GM12878 (cell line): ENCODE results near the gene CACNA1G. TPM values are rescaled to one million over a fixed set of nuclear protein-coding genes. Genes with fewer than 3 reads are reported as not detected.

Source experiments
- ATAC-seq: fragments of 200-7000 bp; cut with Tn5 transposase; 3 replicates; pipeline ENCODE4 v1.9.1; 2020; ENCODE audit warnings: mild to moderate bottlenecking, moderate library complexity
- BruUV-seq: library from RNA; stranded (reverse); fragments of 400-500 nt; replicated peaks from 2 replicates; lab custom pipeline; 2021; lab: Mats Ljungman, UMichigan
- CTCF ChIA-PET: fragments of 300-600 bp; sonication (Branson Sonifier 250); formaldehyde crosslinking; extraction: SDS; loops from one replicate; lab custom pipeline; 2021; ENCODE audit warnings: inconsistent platforms; lab: Yijun Ruan, JAX
- POLR2A ChIA-PET: fragments of 350-600 bp; formaldehyde crosslinking; extraction: SDS; loops from one replicate; lab custom pipeline; 2021; ENCODE audit warnings: inconsistent platforms; lab: Charles Lee
- RAD21 ChIA-PET: fragments of 300-600 bp; sonication (Branson Sonifier 250); formaldehyde crosslinking; loops from one replicate; lab custom pipeline; 2023; ENCODE audit warnings: antibody characterized with exemption; ENCODE audit not compliant: unreplicated experiment; lab: Charles Lee
- SMC1A ChIA-PET: fragments of 300-600 bp; sonication (Branson Sonifier 250); formaldehyde crosslinking; loops from one replicate; lab custom pipeline; 2023; ENCODE audit not compliant: unreplicated experiment, uncharacterized antibody; lab: Charles Lee
- DNase-seq: peaks from one replicate; pipeline ENCODE4 v3.0.0-alpha.2; 2011; ENCODE audit warnings: low read depth, low spot score
- FAIRE-seq: peaks from 3 replicates; lab custom pipeline; 2011; peaks lifted over from hg19 to GRCh38; lab: Jason Lieb, UNC
- H2AFZ ChIP-seq: 2 replicates; pipeline ENCODE4 v1.6.0; 2011; ENCODE audit warnings: low read depth, low read length, control low read depth; ENCODE audit not compliant: control insufficient read depth
- H3K27ac ChIP-seq: 2 replicates; pipeline ENCODE4 v1.5.1; 2011; ENCODE audit warnings: control low read depth; ENCODE audit not compliant: control insufficient read depth, insufficient read depth
- H3K27me3 ChIP-seq, 2 experiments: replicated peaks in 1 of 2; 2 replicates each; pipeline versions ENCODE4 v1.6.0 to v1.6.1; 2011; ENCODE audit warnings: low read length in 1 of 2; ENCODE audit not compliant: control insufficient read depth in 2 of 2, insufficient read depth in 2 of 2
- H3K36me3 ChIP-seq, 2 experiments: 2 replicates each; pipeline ENCODE4 v1.5.1; 2011; ENCODE audit warnings: low read length in 1 of 2; ENCODE audit not compliant: control insufficient read depth in 2 of 2, insufficient read depth in 2 of 2
- H3K4me1 ChIP-seq: 2 replicates; pipeline ENCODE4 v1.6.1; 2011; ENCODE audit warnings: mild to moderate bottlenecking, low read length, moderate library complexity, mixed read lengths; ENCODE audit not compliant: control insufficient read depth, insufficient read depth
- H3K4me2 ChIP-seq: 2 replicates; pipeline ENCODE4 v1.6.0; 2011; ENCODE audit warnings: control low read depth; ENCODE audit not compliant: control insufficient read depth, insufficient read depth
- H3K4me3 ChIP-seq: fragments of 200-600 bp; sonication (generic); 2 replicates; pipeline ENCODE4 v1.5.1; 2016
- H3K79me2 ChIP-seq: 2 replicates; pipeline ENCODE4 v1.6.0; 2011; ENCODE audit warnings: low read length; ENCODE audit not compliant: control insufficient read depth, insufficient read depth
- H3K9ac ChIP-seq: 2 replicates; pipeline ENCODE4 v1.8.0; 2011; ENCODE audit warnings: low read length, control low read depth, mixed read lengths; ENCODE audit not compliant: control insufficient read depth, insufficient read depth
- H3K9me3 ChIP-seq: replicated peaks from 3 replicates; pipeline ENCODE4 v1.5.1; 2011; ENCODE audit warnings: mild to moderate bottlenecking, low read length; ENCODE audit not compliant: control insufficient read depth, insufficient read depth
- H4K20me1 ChIP-seq: 2 replicates; pipeline ENCODE4 v1.6.0; 2011; ENCODE audit not compliant: control insufficient read depth, insufficient read depth
- ATF7 ChIP-seq: fragments of 450-650 bp; IDR thresholded peaks from 2 replicates; pipeline ENCODE4 v1.6.1; 2016; ENCODE audit warnings: low read depth, mild to moderate bottlenecking
- CBX3 ChIP-seq: fragments of 200-600 bp; sonication (generic); IDR thresholded peaks from 2 replicates; pipeline ENCODE4 v1.6.1; 2016; ENCODE audit warnings: low read depth, borderline replicate concordance
- CREB1 ChIP-seq: IDR thresholded peaks from 2 replicates; pipeline ENCODE4 v1.6.1; 2012; ENCODE audit warnings: low read depth, mild to moderate bottlenecking, inconsistent platforms
- HCFC1 ChIP-seq: fragments of 150-350 bp; IDR thresholded peaks from 2 replicates; pipeline ENCODE4 v1.6.1; 2014; ENCODE audit warnings: low read length
- KAT2A ChIP-seq: conservative IDR thresholded peaks from 2 replicates; pipeline ENCODE4 v1.6.1; 2011; ENCODE audit warnings: low read depth, low read length; ENCODE audit not compliant: control insufficient read depth
- MAX ChIP-seq: IDR thresholded peaks from 2 replicates; pipeline ENCODE4 v1.6.1; 2012; ENCODE audit warnings: low read depth, low read length, improper control_type of control experiment
- NFYA ChIP-seq: IDR thresholded peaks from 2 replicates; pipeline ENCODE4 v1.6.1; 2011; ENCODE audit warnings: low read depth, mild to moderate bottlenecking, low read length, improper control_type of control experiment, borderline replicate concordance
- NR2F1 ChIP-seq: fragments of 450-650 bp; conservative IDR thresholded peaks from 2 replicates; pipeline ENCODE4 v1.6.1; 2017; ENCODE audit warnings: mild to moderate bottlenecking
- PKNOX1 ChIP-seq: fragments of 450-650 bp; IDR thresholded peaks from 2 replicates; pipeline ENCODE4 v1.6.1; 2016; ENCODE audit warnings: mild to moderate bottlenecking
- POLR2AphosphoS2 ChIP-seq: IDR thresholded peaks from 2 replicates; pipeline ENCODE4 v1.6.1; 2011; ENCODE audit warnings: low read depth, mild to moderate bottlenecking, low read length, improper control_type of control experiment, moderate library complexity
- RCOR1 ChIP-seq: conservative IDR thresholded peaks from 2 replicates; pipeline ENCODE4 v1.6.1; 2012; ENCODE audit warnings: low read depth, low read length, improper control_type of control experiment
- SP1 ChIP-seq: IDR thresholded peaks from one replicate; pipeline ENCODE4 v1.6.1; 2011; ENCODE audit warnings: low read depth, low read length
- TBL1XR1 ChIP-seq: IDR thresholded peaks from 2 replicates; pipeline ENCODE4 v1.6.1; 2012; ENCODE audit warnings: low read depth, low read length, improper control_type of control experiment
- TCF3 ChIP-seq: IDR thresholded peaks from 2 replicates; pipeline ENCODE4 v1.6.1; 2012; ENCODE audit warnings: low read depth, mild to moderate bottlenecking, low read length, borderline replicate concordance; ENCODE audit not compliant: insufficient read depth
- ZNF207 ChIP-seq: fragments of 450-650 bp; IDR thresholded peaks from 2 replicates; pipeline ENCODE4 v1.6.1; 2014; ENCODE audit warnings: antibody characterized with exemption, mild to moderate bottlenecking, borderline replicate concordance
- ZNF24 ChIP-seq: fragments of 450-650 bp; IDR thresholded peaks from 2 replicates; pipeline ENCODE4 v1.6.1; 2017; ENCODE audit warnings: antibody characterized with exemption, mild to moderate bottlenecking
- WGBS: methylation state at CpG from one replicate; pipeline ENCODE4 v1.1.6; 2016; ENCODE audit warnings: low lambda C conversion rate; ENCODE audit not compliant: insufficient replicate concordance, insufficient coverage; ENCODE audit errors: missing lambda C conversion rate; 5-methylcytosine and 5-hydroxymethylcytosine counted together
- in situ Hi-C: fragments of 300-500 bp; cut with MboI; formaldehyde crosslinking; loops from 9 replicates; pipeline ENCODE4 v1.14.3; 2018; ENCODE audit warnings: mixed read lengths
- intact Hi-C: fragments of 100-400 bp; cut with micrococcal nuclease; formaldehyde crosslinking; loops from one replicate; pipeline ENCODE4 v1.14.2; 2022; ENCODE audit not compliant: unreplicated experiment
- polyA plus RNA-seq, 11 experiments: library from polyadenylated mRNA; depleted of rRNA in 4 of 11; unstranded in 6 of 11; stranded (reverse) in 5 of 11; fragments of >200 nt; fragmentation: Nextera tagmentation in 4 of 11; fragmentation: Illumina TruSeq in 1 of 11; extraction: Ambion mirVana in 4 of 11; extraction: Trizol in 1 of 11; gene quantifications; 1 replicate in 1 of 11; 2 replicates in 10 of 11; pipeline versions ENCODE4 v1.2.1 to v1.2.3, GENCODE V29; 2011 to 2016; ENCODE audit warnings: inconsistent platforms in 2 of 11, missing spikeins in 2 of 11, low read depth in 1 of 11
- total RNA-seq, 4 experiments: library from RNA; depleted of rRNA in 3 of 4; stranded (reverse); fragments of >200 nt in 3 of 4; fragmentation: Illumina TruSeq in 1 of 4; extraction: Trizol in 1 of 4; gene quantifications; 2 replicates each; pipeline versions ENCODE4 v1.2.1 to v1.2.3, GENCODE V29; 2013 to 2021

The CACNA1G gene
- total and polyA plus RNA-seq, 10 of the 15 experiments (the other 5 are each of a cell fraction or from before 2014, with no cell fraction given), result 0.03 to 0.15 TPM; not detected in 8

GRCh38 chr17:50534979-50535326 lies 25.6 kb upstream of the CACNA1G start:
- no peak overlapping the region for H2AFZ ChIP-seq
- H3K79me2 ChIP-seq, result no peaks in the 10 kb centered on the region
- peaks cover 16 to 19% of the 10 kb centered on the region in 2 experiments for H3K27me3 ChIP-seq
- SMC1A ChIA-PET, result interaction anchor here (0.6 kb wide), 1 partner anchor 28 kb away, joined by 3 read pairs; no protein-coding TSS in a partner anchor
- no peak for DNase-seq
- no peaks in the 10 kb centered on the region for H3K9me3 ChIP-seq
- no peak for TF ChIP-seq ATF7
- no peak for TF ChIP-seq TCF3
- no peak for TF ChIP-seq NFYA
- no peak for TF ChIP-seq RCOR1
- TF ChIP-seq CREB1, result no peak
- TF ChIP-seq POLR2AphosphoS2, result no peak
- H4K20me1 ChIP-seq, result no peaks in the 10 kb centered on the region
- intact Hi-C loops, result no loop called here
- no peak for ATAC-seq
- in situ Hi-C loops, result no loop called here
- POLR2A ChIA-PET, result no interaction called here
- H3K27ac ChIP-seq, result no peak overlapping the region
- no peak for FAIRE-seq
- 63% methylated on average over 2 of the region's 2 CpGs for WGBS
- no peaks in the 10 kb centered on the region for H3K4me1 ChIP-seq
- CTCF ChIA-PET, result no interaction called here
- no peak overlapping the region for H3K4me3 ChIP-seq
- BruUV-seq, result no TSS peak
- no peak overlapping the region for H3K9ac ChIP-seq
- H3K36me3 ChIP-seq, result no peaks in the 10 kb centered on the region
- RAD21 ChIA-PET, result no interaction called here
- H3K4me2 ChIP-seq, result no peak overlapping the region

- H3K27me3 ChIP-seq, result peaks cover 16 to 19% of the 10 kb centered on the region in 2 experiments
- H2AFZ ChIP-seq, result no peak overlapping the region
- ChIA-PET CTCF (interaction anchor here (0.6 kb wide), 1 partner anchor 52 kb away, joined by 3 read pairs; no protein-coding TSS in a partner anchor), SMC1A (interaction anchor here (0.6 kb wide), 1 partner anchor 29 kb away, joined by 3 read pairs; no protein-coding TSS in a partner anchor), POLR2A (no interaction called here), RAD21 (no interaction called here)
- no peak for DNase-seq
- no peak for FAIRE-seq
- no peaks in the 10 kb centered on the region for H3K79me2 ChIP-seq
- no peak overlapping the region for H3K4me3 ChIP-seq
- H3K36me3 ChIP-seq, result no peaks in the 10 kb centered on the region
- H3K27ac ChIP-seq, result no peak overlapping the region
- no peak overlapping the region for H3K9ac ChIP-seq
- no peaks in the 10 kb centered on the region for H4K20me1 ChIP-seq
- no peaks in the 10 kb centered on the region for H3K4me1 ChIP-seq
- 32% methylated on average over 7 of the region's 7 CpGs for WGBS
- H3K4me2 ChIP-seq, result no peak overlapping the region
- in situ Hi-C loops (no loop called here), intact Hi-C loops (no loop called here)
- no peaks in the 10 kb centered on the region for H3K9me3 ChIP-seq
- no TSS peak for BruUV-seq
- ATAC-seq, result no peak
- TF ChIP-seq ZNF207, result no peak
- TF ChIP-seq NR2F1, result no peak
- TF ChIP-seq KAT2A, result no peak
- no peak for TF ChIP-seq TBL1XR1
- no peak for TF ChIP-seq MAX
- no peak for TF ChIP-seq CBX3
- no peak for TF ChIP-seq HCFC1
- no peak for TF ChIP-seq PKNOX1
- no peak for TF ChIP-seq SP1
- TF ChIP-seq ZNF24, result no peak
Measured at GRCh38 chr17:50535407-50535806, 25.1 kb upstream of the CACNA1G start.
